HepG2 (cell line): ENCODE measurements around the gene ELAC2. TPM values are rescaled to one million over a fixed set of nuclear protein-coding genes. Genes with fewer than 3 reads are reported as not detected.

Experiments
- ATAC-seq: fragments of 200-7000 bp; cut with Tn5 transposase; 3 replicates; pipeline ENCODE4 v1.9.1; 2020; ENCODE audit warnings: mild to moderate bottlenecking, moderate library complexity
- BruUV-seq: library from RNA; stranded (reverse); fragments of 400-500 nt; replicated peaks from 2 replicates; lab custom pipeline; 2021; lab: Mats Ljungman, UMichigan
- CTCF ChIA-PET: fragments of 300-600 bp; formaldehyde crosslinking; extraction: SDS; loops from one replicate; lab custom pipeline; 2021; ENCODE audit warnings: low total read pairs, inconsistent platforms, low intra/inter-chr PET ratio; lab: Yijun Ruan, JAX
- POLR2A ChIA-PET: fragments of 350-600 bp; sonication (Branson Sonifier 250); formaldehyde crosslinking; loops from one replicate; lab custom pipeline; 2020; ENCODE audit warnings: antibody characterized with exemption, inconsistent platforms; lab: Yijun Ruan, JAX
- DNase-seq: peaks from one replicate; pipeline ENCODE4 v3.0.0-alpha.2; 2015; ENCODE audit warnings: low spot score
- FAIRE-seq: peaks from 3 replicates; lab custom pipeline; 2011; peaks lifted over from hg19 to GRCh38; lab: Jason Lieb, UNC
- H2AFZ ChIP-seq: one replicate; pipeline ENCODE4 v1.6.1; 2011; ENCODE audit warnings: low read length, inconsistent platforms
- H3K27ac ChIP-seq: fragments of 300-600 bp; 3 replicates; pipeline ENCODE4 v1.8.0; 2011; ENCODE audit warnings: mixed run types, mild to moderate bottlenecking, mixed read lengths, low read length, inconsistent platforms; ENCODE audit not compliant: insufficient read depth; ENCODE audit errors: extremely low read length
- H3K27me3 ChIP-seq, 2 experiments: fragments of 200-600 bp in 1 of 2; 2 replicates in 1 of 2; 3 replicates in 1 of 2; pipeline versions ENCODE4 v1.6.0 to v1.8.0; 2011; ENCODE audit warnings: low read length in 2 of 2, mild to moderate bottlenecking in 2 of 2, moderate library complexity in 2 of 2, inconsistent platforms in 1 of 2; ENCODE audit not compliant: insufficient read depth in 2 of 2, control insufficient read depth in 1 of 2
- H3K36me3 ChIP-seq, 2 experiments: fragments of 200-600 bp in 1 of 2; replicated peaks in 1 of 2; 2 replicates in 1 of 2; 3 replicates in 1 of 2; pipeline versions ENCODE4 v1.5.1 to v1.8.0; 2011; ENCODE audit warnings: low read length in 2 of 2, inconsistent platforms in 1 of 2; ENCODE audit not compliant: insufficient read depth in 2 of 2, control insufficient read depth in 1 of 2
- H3K4me1 ChIP-seq: 2 replicates; pipeline ENCODE4 v1.5.1; 2012; ENCODE audit warnings: low read length, inconsistent platforms; ENCODE audit not compliant: insufficient read depth
- H3K4me2 ChIP-seq: 2 replicates; pipeline ENCODE4 v1.6.0; 2011; ENCODE audit warnings: low read depth, low read length, inconsistent platforms
- H3K4me3 ChIP-seq, 3 experiments: fragments of 200-600 bp in 1 of 3; sonication (generic), shearing (Covaris generic) in 1 of 3; replicated peaks in 1 of 3; 2 replicates each; pipeline ENCODE4 v1.5.1; 2011 to 2016; ENCODE audit warnings: low read length in 3 of 3, inconsistent platforms in 2 of 3, low read depth in 2 of 3, mild to moderate bottlenecking in 2 of 3, control low read depth in 1 of 3, mixed read lengths in 1 of 3; ENCODE audit not compliant: insufficient read depth in 1 of 3
- H3K79me2 ChIP-seq: one replicate; pipeline ENCODE4 v1.6.1; 2011; ENCODE audit warnings: low read length, inconsistent platforms; ENCODE audit not compliant: insufficient read depth
- H3K9ac ChIP-seq: 2 replicates; pipeline ENCODE4 v1.6.0; 2011; ENCODE audit warnings: mild to moderate bottlenecking, low read depth, low read length, inconsistent platforms; ENCODE audit not compliant: insufficient read depth
- H3K9me3 ChIP-seq: 2 replicates; pipeline ENCODE4 v1.5.1; 2012; ENCODE audit warnings: mild to moderate bottlenecking, low read length
- H4K20me1 ChIP-seq: 2 replicates; pipeline ENCODE4 v1.6.0; 2011; ENCODE audit warnings: inconsistent platforms, mild to moderate bottlenecking, low read length, moderate library complexity; ENCODE audit not compliant: insufficient read depth
- CHCHD3 ChIP-seq: sonication (generic); formaldehyde crosslinking; IDR thresholded peaks from 2 replicates; pipeline ENCODE4 v1.8.0; 2022; ENCODE audit warnings: mild to moderate bottlenecking, missing genetic modification reagents, moderate library complexity
- FOXP1 ChIP-seq, 2 experiments: fragments of 450-650 bp in 1 of 2; IDR thresholded peaks; 2 replicates each; pipeline ENCODE4 v1.6.1; 2017 to 2018; ENCODE audit warnings: antibody characterized with exemption in 1 of 2
- MZF1 ChIP-seq: sonication (generic); formaldehyde crosslinking; IDR thresholded peaks from 2 replicates; pipeline ENCODE4 v1.8.1; 2023; ENCODE audit warnings: mild to moderate bottlenecking, missing genetic modification reagents, borderline replicate concordance
- NFYC ChIP-seq: IDR thresholded peaks from 2 replicates; pipeline ENCODE4 v1.6.1; 2016; ENCODE audit warnings: missing genetic modification reagents, missing compliant biosample characterization
- SALL1 ChIP-seq: sonication (generic); formaldehyde crosslinking; IDR thresholded peaks from 2 replicates; pipeline ENCODE4 v1.8.0; 2022; ENCODE audit warnings: mild to moderate bottlenecking, missing genetic modification reagents
- SALL2 ChIP-seq: sonication (generic); formaldehyde crosslinking; IDR thresholded peaks from 2 replicates; pipeline ENCODE4 v1.8.1; 2023; ENCODE audit warnings: mild to moderate bottlenecking, missing genetic modification reagents, inconsistent platforms
- SRY ChIP-seq: sonication (generic); formaldehyde crosslinking; IDR thresholded peaks from 2 replicates; pipeline ENCODE4 v1.8.0; 2022; ENCODE audit warnings: mild to moderate bottlenecking, missing genetic modification reagents
- ZFP41 ChIP-seq: sonication (generic); formaldehyde crosslinking; IDR thresholded peaks from 2 replicates; pipeline ENCODE4 v1.4.0; 2020; ENCODE audit warnings: mild to moderate bottlenecking, missing genetic modification reagents, borderline replicate concordance
- ZNF180 ChIP-seq: sonication (generic); formaldehyde crosslinking; IDR thresholded peaks from 2 replicates; pipeline ENCODE4 v1.4.0; 2020; ENCODE audit warnings: low read depth, missing genetic modification reagents, borderline replicate concordance
- ZNF260 ChIP-seq: sonication (generic); formaldehyde crosslinking; IDR thresholded peaks from 2 replicates; pipeline ENCODE4 v1.4.0; 2020; ENCODE audit warnings: missing genetic modification reagents, low read depth, mild to moderate bottlenecking, borderline replicate concordance
- ZNF335 ChIP-seq: sonication (generic); formaldehyde crosslinking; IDR thresholded peaks from 2 replicates; pipeline ENCODE4 v1.4.0; 2020; ENCODE audit warnings: missing genetic modification reagents
- ZNF572 ChIP-seq: sonication (generic); formaldehyde crosslinking; IDR thresholded peaks from 2 replicates; pipeline ENCODE4 v1.5.1; 2020; ENCODE audit warnings: mild to moderate bottlenecking, missing genetic modification reagents
- ZNF703 ChIP-seq: sonication (generic); formaldehyde crosslinking; IDR thresholded peaks from 2 replicates; pipeline ENCODE4 v1.5.1; 2020; ENCODE audit warnings: missing genetic modification reagents, mild to moderate bottlenecking, moderate library complexity, borderline replicate concordance
- ZNF746 ChIP-seq: sonication (generic); formaldehyde crosslinking; IDR thresholded peaks from 2 replicates; pipeline ENCODE4 v1.8.0; 2022; ENCODE audit warnings: mild to moderate bottlenecking, missing genetic modification reagents
- ZNF766 ChIP-seq: sonication (generic); formaldehyde crosslinking; IDR thresholded peaks from 2 replicates; pipeline ENCODE4 v1.5.0; 2020; ENCODE audit warnings: missing genetic modification reagents, borderline replicate concordance
- ZSCAN12 ChIP-seq: sonication (generic); formaldehyde crosslinking; IDR thresholded peaks from 2 replicates; pipeline ENCODE4 v1.9.0; 2021; ENCODE audit warnings: mild to moderate bottlenecking, missing genetic modification reagents
- WGBS: methylation state at CpG from one replicate; pipeline ENCODE4 v1.1.6; 2017; ENCODE audit warnings: low lambda C conversion rate; 5-methylcytosine and 5-hydroxymethylcytosine counted together
- in situ Hi-C: cut with HindIII; loops from 2 replicates; pipeline ENCODE4 v1.10.0; 2017; ENCODE audit warnings: low pct_unique_long_range_greater_than_20kb; ENCODE audit not compliant: extremely low pct_ligation_motif_present
- intact Hi-C: fragments of 100-400 bp; cut with micrococcal nuclease; formaldehyde crosslinking; loops from one replicate; pipeline ENCODE4 v1.10.0; 2022; ENCODE audit not compliant: unreplicated experiment
- polyA plus RNA-seq, 8 experiments: library from polyadenylated mRNA; depleted of rRNA in 3 of 8; stranded (reverse) in 7 of 8; unstranded in 1 of 8; fragments of >200 nt; fragmentation: Illumina TruSeq in 4 of 8; extraction: Trizol in 4 of 8; gene quantifications; 2 replicates each; pipeline versions ENCODE4 v1.2.1 to v1.2.3, GENCODE V29; 2011 to 2016; ENCODE audit warnings: low read depth in 4 of 8, missing spikeins in 1 of 8, mixed read lengths in 1 of 8; ENCODE audit not compliant: insufficient read depth in 1 of 8
- total RNA-seq, 5 experiments: library from RNA; depleted of rRNA; stranded (reverse); fragments of >200 nt; fragmentation: Illumina TruSeq; extraction: Trizol; gene quantifications; 2 replicates each; pipeline ENCODE4 v1.2.3, GENCODE V29; 2016; ENCODE audit warnings: low read depth in 1 of 5
- TF ChIP-seq, protein P1 (sequence below): fragments of 450-650 bp; IDR thresholded peaks from 2 replicates; pipeline ENCODE4 v1.6.1; 2017
- TF ChIP-seq, protein P2 (sequence below): sonication (generic); formaldehyde crosslinking; IDR thresholded peaks from 2 replicates; pipeline ENCODE4 v1.4.0; 2020; ENCODE audit warnings: mild to moderate bottlenecking, missing genetic modification reagents
- TF ChIP-seq, protein P3 (sequence below): sonication (generic); formaldehyde crosslinking; conservative IDR thresholded peaks from 2 replicates; pipeline ENCODE4 v1.5.0; 2020; ENCODE audit warnings: missing genetic modification reagents

The ELAC2 gene
- total and polyA plus RNA-seq, 2 of the 13 experiments (the other 11 are each of a cell fraction or from before 2014, with no cell fraction given): 35.6 to 50.4 TPM

DNA sequence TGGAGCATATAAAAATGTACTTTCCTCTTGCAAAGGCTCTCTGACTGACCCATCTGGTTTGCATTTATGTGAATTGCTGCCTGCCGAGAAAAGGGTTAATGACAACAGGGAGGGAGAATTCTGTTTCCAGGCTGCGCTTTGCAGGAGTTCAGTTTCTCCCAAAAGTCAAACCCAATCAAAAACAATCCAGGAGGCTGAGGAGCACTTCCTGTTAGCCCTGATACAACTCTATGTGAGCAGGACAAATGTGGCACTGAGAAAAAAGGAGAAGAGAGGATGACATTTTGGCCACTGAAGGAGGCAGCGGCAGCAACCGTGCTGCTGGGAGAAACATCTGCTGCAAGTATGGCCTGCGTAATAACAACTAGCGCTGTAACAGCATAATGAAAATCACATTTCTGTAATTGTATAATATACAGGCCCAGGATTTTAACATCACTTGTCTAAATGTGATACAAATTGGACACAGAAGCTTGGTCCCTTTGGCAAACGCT lies 26.8 kb upstream of the ELAC2 start:
- in situ Hi-C loops: no loop called here
- intact Hi-C loops: no loop called here
- WGBS: 52% methylated on average over 7 of the region's 7 CpGs
- H3K9me3 ChIP-seq: no peaks in the 10 kb centered on the region
- POLR2A ChIA-PET: no interaction called here
- H3K4me2 ChIP-seq: no peak overlapping the region
- no peaks in the 10 kb centered on the region for H3K79me2 ChIP-seq
- no peak for FAIRE-seq
- TF ChIP-seq ZNF260 (CRISPR knock-in tag): no peak
- no peak for TF ChIP-seq ZNF335
- no peak for TF ChIP-seq SALL1 (CRISPR knock-in tag)
- TF ChIP-seq, protein P1, sequence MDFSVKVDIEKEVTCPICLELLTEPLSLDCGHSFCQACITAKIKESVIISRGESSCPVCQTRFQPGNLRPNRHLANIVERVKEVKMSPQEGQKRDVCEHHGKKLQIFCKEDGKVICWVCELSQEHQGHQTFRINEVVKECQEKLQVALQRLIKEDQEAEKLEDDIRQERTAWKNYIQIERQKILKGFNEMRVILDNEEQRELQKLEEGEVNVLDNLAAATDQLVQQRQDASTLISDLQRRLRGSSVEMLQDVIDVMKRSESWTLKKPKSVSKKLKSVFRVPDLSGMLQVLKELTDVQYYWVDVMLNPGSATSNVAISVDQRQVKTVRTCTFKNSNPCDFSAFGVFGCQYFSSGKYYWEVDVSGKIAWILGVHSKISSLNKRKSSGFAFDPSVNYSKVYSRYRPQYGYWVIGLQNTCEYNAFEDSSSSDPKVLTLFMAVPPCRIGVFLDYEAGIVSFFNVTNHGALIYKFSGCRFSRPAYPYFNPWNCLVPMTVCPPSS: no peak
- TF ChIP-seq ZNF572 (CRISPR knock-in tag): no peak
- TF ChIP-seq SRY (CRISPR knock-in tag): no peak
- TF ChIP-seq FOXP1 (IDR thresholded peaks at IDR 0.05): no peak
- TF ChIP-seq FOXP1 (CRISPR knock-in tag; IDR thresholded peaks at IDR 0.05): no peak
- no peak for TF ChIP-seq NFYC
- TF ChIP-seq, protein P2, sequence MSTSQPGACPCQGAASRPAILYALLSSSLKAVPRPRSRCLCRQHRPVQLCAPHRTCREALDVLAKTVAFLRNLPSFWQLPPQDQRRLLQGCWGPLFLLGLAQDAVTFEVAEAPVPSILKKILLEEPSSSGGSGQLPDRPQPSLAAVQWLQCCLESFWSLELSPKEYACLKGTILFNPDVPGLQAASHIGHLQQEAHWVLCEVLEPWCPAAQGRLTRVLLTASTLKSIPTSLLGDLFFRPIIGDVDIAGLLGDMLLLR (CRISPR knock-in tag): no peak
- TF ChIP-seq ZNF766: no peak
- TF ChIP-seq CHCHD3 (CRISPR knock-in tag): no peak
- no peak for TF ChIP-seq ZNF703
- no peak for TF ChIP-seq SALL2
- no peak for TF ChIP-seq ZNF746 (CRISPR knock-in tag)
- TF ChIP-seq ZFP41 (CRISPR knock-in tag): no peak
- TF ChIP-seq ZNF180 (CRISPR knock-in tag): no peak
- TF ChIP-seq MZF1 (CRISPR knock-in tag): no peak
- TF ChIP-seq, protein P3, sequence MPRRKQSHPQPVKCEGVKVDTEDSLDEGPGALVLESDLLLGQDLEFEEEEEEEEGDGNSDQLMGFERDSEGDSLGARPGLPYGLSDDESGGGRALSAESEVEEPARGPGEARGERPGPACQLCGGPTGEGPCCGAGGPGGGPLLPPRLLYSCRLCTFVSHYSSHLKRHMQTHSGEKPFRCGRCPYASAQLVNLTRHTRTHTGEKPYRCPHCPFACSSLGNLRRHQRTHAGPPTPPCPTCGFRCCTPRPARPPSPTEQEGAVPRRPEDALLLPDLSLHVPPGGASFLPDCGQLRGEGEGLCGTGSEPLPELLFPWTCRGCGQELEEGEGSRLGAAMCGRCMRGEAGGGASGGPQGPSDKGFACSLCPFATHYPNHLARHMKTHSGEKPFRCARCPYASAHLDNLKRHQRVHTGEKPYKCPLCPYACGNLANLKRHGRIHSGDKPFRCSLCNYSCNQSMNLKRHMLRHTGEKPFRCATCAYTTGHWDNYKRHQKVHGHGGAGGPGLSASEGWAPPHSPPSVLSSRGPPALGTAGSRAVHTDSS (CRISPR knock-in tag): no peak
- no peak for TF ChIP-seq ZSCAN12 (CRISPR knock-in tag)
- TF ChIP-seq, all 625 proteins: peak for 0
- CTCF ChIA-PET: no interaction called here
- H4K20me1 ChIP-seq: no peaks in the 10 kb centered on the region
- no peaks in the 10 kb centered on the region for H3K36me3 ChIP-seq
- BruUV-seq: no TSS peak
- H3K27me3 ChIP-seq: peaks cover 0 to 36% of the 10 kb centered on the region in 2 experiments; a peak in 4 of 5 replicates
- H3K27ac ChIP-seq: no peak overlapping the region
- H3K4me3 ChIP-seq: no peak overlapping the region
- no peak overlapping the region for H2AFZ ChIP-seq
- ATAC-seq (no peak), DNase-seq (no peak)
- no peaks in the 10 kb centered on the region for H3K4me1 ChIP-seq
- no peak overlapping the region for H3K9ac ChIP-seq
